Mesenteric fat pad (tissue), 1 donor: ENCODE results near the gene ARHGEF38. TPM values are rescaled to one million over a fixed set of nuclear protein-coding genes. Genes with fewer than 3 reads are reported as not detected.

ENCODE experiments used
- DNase-seq: peaks from one replicate; pipeline ENCODE4 v3.0.0-alpha.2; 2020; ENCODE audit warnings: low spot score
- total RNA-seq: library from RNA; stranded (reverse); fragmentation: NEBNext Ultra II Directional; extraction: Animal tissue kit (Norgen Biotek cat#: 25700); gene quantifications from one replicate; pipeline ENCODE4 v1.2.1, GENCODE V29; 2021
- donor health status: DM: yes; HTN: yes; CAD: no.

The ARHGEF38 gene
- total RNA-seq, 1 donor from 2014 or later: not detected

- no peak for DNase-seq
Measured at GRCh38 chr4:105558277-105558676, 5.9 kb downstream of the ARHGEF38 start.

DNA sequence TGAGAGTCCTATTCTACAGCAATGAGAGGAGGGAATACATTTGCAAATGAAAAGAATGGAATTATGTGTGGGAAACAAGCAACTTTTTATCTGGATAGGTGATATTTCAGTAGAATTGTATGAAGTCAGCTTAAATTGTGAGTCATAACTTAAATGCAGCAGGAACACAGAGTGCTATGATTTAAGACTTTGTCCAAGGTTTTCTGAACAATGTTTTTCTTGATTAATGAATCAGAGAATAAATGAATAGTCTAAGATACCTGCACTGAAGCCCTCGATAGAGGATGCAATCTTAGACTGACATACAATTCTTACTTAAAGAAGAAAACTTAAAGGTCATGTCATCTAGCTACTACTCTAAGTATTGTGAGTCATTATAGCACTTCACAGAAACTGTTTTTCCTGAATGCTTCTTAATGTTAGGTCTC, 8.0 kb downstream of the ARHGEF38 start:
- DNase-seq: no peak

- DNase-seq: no peak
Measured at GRCh38 chr4:105563352-105563751, 10.9 kb downstream of the ARHGEF38 start.

DNA sequence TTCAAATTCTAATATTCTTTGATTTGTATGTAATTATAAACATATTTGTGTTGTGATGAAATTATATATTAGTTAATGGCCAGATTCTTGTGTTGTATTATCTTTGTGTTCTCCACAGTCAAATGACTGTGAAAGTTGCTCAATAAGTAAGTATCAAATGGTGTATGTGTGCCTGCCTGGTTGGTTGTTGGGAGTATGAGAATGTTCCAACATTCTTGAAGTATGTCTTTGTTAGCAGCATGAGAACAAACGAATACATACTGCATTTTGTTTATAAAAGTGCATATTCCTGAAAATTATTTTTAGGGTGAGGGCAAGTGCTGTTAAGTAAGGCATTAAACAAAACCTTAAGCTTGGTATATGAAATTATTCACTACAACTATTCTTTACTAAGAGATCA, 16.2 kb downstream of the ARHGEF38 start:
- DNase-seq: no peak

DNA sequence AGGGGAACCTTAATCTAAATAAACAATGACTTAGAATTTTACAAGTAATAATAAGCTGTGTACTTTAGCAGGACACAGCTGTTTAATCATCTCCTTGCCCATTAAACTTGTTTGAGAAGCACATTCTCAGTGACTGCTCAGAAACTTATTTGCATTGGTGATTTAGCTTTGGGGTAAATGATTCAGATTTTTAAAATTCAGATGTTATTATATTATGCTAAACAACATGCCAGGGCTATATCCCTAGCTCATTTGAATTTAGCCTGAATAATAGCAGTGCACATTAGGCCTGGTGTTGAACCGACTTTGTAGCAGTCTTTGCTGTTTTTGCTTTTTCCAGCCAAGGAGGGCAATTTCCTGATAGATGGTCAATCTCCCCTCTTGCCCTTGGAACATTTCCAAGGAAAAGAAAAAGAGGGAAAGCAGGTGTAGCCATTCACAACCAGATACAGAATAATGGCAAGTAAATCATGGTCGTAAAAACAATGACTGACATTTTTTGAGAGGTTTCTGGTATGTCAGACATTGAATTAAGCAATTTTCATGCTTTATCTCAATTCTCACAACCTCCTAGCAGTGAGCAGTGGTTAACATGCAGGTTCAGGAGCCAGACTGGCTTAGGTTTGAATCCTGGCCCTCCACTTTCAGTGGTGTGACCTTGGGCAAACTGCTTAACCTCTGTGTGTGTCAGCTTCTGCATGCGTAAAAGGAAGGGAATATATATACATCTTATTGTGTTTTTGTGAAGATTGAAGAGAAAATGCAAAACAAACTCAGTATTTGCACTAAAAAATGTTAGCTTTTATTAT, 16.8 kb downstream of the ARHGEF38 start:
- no peak for DNase-seq

DNA sequence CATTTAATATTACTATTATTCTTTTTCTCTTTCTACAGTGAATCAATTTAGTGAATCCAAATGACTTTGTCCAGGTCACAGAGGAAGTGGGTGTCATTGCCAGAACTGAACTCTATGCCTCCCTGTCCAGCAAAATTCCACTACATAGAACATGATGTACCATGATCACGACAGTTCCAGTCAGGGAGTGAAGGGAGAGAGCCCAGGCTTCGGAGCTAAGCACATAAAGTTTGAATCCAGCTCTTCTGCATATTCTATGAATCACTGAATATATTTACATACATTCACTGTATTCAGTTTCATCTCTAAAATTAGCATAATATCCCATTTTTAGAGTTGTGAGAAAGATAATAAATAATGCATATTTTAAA, 17.4 kb downstream of the ARHGEF38 start:
- no peak for DNase-seq

GRCh38 chr4:105572296-105572695, 19.9 kb downstream of the ARHGEF38 start:
- no peak for DNase-seq

DNA sequence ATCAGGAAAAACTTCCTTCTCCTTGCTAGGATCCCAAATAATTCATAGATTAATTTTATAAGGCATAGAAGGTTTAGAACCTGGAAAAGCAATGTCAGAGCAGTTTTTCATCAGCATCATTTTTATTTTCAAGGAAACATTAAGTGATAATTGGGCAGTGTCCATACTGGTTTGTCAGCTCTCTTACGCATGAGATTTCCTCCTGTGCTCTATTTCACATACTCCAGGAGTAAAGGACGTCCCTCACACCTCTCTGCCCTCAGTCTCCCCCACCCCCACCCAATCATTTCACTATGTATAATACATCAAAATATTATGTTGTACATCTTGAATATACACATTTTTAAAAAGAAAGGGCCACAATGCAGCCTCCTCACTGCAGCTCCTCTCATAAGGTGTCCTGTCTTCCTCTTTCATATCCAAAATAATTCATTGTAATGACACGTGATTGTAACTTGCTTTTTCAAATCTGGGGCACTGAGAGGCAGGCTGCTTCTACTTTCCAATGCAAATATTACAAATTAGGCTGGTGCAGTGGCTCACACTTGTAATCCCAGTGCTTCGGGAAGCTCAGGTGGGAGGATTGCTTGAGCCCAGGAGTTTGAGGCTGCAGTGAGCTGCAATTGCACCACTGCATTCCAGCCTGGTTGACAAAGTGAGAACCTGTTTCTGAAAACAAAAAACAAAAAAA, 34.4 kb downstream of the ARHGEF38 start:
- DNase-seq: no peak

GRCh38 chr4:105587841-105588240, 35.4 kb downstream of the ARHGEF38 start:
- no peak for DNase-seq

- no peak for DNase-seq
Measured at GRCh38 chr4:105588252-105588651, 35.8 kb downstream of the ARHGEF38 start.

DNA sequence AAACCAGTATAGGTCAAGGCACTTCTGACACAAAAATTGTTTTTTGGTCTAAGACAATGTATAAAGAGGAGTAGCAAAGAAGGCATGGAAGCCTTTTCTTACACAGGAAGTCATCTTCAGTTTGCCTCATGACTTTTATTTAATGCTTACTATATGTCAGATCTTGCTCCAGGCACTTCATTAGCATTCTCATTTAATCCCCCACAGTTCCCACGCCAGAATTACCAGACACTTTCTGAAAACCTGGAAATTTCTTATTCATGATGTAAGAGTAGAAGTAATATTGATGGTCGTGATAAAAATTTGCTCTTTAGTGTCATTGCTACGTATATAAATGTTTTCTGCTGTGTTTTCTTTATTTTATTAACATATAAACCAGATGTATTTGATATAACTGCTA, 39.2 kb downstream of the ARHGEF38 start:
- no peak for DNase-seq

GRCh38 chr4:105594099-105595010, 41.9 kb downstream of the ARHGEF38 start:
- DNase-seq: no peak

DNA sequence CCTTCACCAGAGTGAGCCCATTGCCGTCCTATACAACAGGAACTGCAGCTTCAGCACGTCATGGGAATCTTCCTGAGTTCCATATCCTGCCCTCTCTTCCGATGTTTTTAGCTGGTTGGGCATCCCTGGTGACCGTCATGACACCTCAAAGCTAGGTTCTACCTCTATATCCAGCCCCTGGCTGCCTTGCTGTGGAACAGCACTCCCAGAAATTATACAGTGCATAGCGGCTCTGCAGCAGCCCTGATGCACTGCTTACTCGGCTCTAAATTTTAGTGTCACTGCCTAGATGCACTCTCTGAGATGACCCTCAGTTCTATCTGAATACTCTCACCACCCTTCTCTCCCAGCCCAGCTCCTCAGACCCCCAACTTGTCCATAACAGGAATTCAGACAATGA, 44.3 kb downstream of the ARHGEF38 start:
- no peak for DNase-seq

- no peak for DNase-seq
Measured at GRCh38 chr4:105598052-105598451, 45.6 kb downstream of the ARHGEF38 start.

GRCh38 chr4:105598787-105599186, 46.4 kb downstream of the ARHGEF38 start:
- no peak for DNase-seq

- DNase-seq: no peak
Measured at GRCh38 chr4:105599482-105599881, 47.1 kb downstream of the ARHGEF38 start.

DNA sequence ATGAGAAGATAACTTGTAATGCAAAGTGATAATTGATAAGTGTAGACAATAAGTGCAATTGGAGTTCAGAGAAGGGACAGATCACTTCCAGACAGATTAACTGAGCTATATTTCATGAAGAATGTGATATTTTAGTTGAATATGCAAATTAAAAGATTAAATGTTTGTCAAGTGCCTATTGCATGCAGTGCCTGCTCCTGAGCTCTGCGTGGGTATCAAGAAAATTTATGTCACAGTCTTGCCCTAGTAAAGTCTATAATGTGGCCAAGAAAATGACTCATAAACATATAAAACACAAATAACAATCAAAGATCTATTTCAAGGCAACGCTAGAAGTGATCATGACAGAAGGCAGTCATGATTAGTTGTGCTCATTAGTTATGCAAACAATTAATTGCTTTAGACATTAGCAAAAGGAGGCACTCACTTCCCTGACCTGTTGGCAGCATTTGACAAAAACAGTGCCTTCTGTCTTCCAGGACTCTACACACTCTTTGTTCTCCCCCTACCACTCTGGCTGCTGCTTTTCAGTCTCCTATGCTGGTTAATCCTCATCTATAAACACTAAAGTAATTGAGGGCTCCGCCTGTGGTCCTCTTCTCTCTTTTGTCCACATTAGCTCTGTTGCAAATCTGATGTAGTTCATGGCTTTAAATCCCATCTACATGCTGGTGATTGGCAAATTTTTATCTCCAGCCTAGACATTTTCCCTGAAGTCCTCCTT, 47.7 kb downstream of the ARHGEF38 start:
- no peak for DNase-seq

- no peak for DNase-seq
Measured at GRCh38 chr4:105600951-105601350, 48.5 kb downstream of the ARHGEF38 start.

DNA sequence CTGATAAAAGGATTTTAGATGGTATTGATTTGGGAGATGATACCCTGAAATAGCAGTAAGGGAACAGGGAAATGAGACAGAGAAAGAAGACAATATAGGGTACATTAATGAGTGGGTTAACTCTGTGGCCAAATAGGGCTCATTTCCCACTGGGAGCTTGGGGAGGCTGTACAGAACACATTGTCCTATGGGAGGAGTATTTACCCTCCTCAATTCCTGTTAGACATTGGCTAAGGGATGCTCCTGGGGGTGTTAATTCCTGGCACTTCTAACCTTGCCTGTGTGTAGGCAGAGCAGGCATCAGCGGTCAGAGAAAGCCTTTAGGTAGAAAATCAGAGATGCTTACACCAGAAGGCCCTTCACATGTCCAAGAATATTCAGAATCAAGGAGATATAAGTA, 49.0 kb downstream of the ARHGEF38 start:
- no peak for DNase-seq

DNA sequence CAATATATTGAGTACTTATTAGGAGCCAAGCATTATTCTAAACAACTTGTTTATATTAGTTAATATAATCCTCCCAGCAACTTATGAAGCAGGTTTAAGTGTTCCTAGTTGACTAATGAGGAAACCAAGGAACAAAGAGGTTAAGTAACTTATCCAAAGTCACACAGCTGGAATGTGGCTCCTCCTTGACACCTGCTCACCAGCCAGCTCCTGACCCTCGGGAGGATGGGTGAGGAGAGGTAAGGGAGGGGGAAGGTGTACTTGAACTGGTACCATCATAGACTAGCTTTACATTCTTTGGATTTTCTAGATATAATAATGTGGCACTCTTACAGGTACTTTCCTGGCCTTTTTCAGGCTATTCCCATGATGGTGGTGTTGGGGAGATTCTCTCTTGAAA, 50.7 kb downstream of the ARHGEF38 start:
- no peak for DNase-seq

DNA sequence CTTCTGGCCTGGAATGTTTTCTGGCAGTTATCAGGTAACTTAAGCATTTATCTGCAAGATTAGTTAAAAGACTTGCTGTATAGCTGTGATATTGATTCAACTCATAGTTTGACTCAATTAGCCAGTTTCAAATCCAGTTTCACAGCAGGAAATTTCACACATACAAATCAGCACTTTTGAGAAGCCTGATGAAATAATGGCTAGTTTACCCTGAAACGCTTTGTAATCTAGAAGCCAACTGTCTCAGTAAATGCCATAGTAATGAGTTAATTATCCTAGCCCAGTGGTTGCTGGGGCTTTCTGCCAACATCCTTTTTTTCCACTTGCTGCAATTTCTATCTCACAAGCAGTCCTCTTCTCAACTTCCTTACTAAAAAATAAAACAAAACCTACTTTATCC, 53.1 kb downstream of the ARHGEF38 start:
- no peak for DNase-seq
